K562 (cell line): ENCODE measurements around the gene MACROD2. TPM values are rescaled to one million over a fixed set of nuclear protein-coding genes. Genes with fewer than 3 reads are reported as not detected.

Source experiments
- ATAC-seq: fragments of 200-7000 bp; cut with Tn5 transposase; 3 replicates; pipeline ENCODE4 v1.9.1; 2020; ENCODE audit warnings: moderate library complexity
- BruUV-seq: library from RNA; stranded (reverse); fragments of 400-500 nt; replicated peaks from 2 replicates; lab custom pipeline; 2021; lab: Mats Ljungman, UMichigan
- CTCF ChIA-PET: fragments of 300-600 bp; formaldehyde crosslinking; extraction: SDS; loops from one replicate; lab custom pipeline; 2021; ENCODE audit warnings: low intra/inter-chr PET ratio; lab: Yijun Ruan, JAX
- POLR2A ChIA-PET: fragments of 300-600, 350-650 bp; sonication (Branson Sonifier 250); formaldehyde crosslinking; extraction: SDS; loops from one replicate; lab custom pipeline; 2021; ENCODE audit warnings: antibody characterized with exemption, inconsistent platforms; lab: Yijun Ruan, JAX
- DNase-seq, 4 experiments: peaks; one replicate each; pipeline versions ENCODE4 v3.0.0 to v3.0.0-alpha.2; 2011 to 2018; ENCODE audit warnings: low spot score in 3 of 4, mixed read lengths in 3 of 4; ENCODE audit errors: extremely low read depth in 1 of 4
- FAIRE-seq: peaks from 2 replicates; lab custom pipeline; 2011; peaks lifted over from hg19 to GRCh38; lab: Jason Lieb, UNC
- H2AFZ ChIP-seq: 2 replicates; pipeline ENCODE4 v1.6.0; 2011; ENCODE audit warnings: low read depth, low read length, control low read depth, inconsistent platforms
- H3K27ac ChIP-seq: fragments of 200-600 bp; 3 replicates; pipeline ENCODE4 v1.8.0; 2011; ENCODE audit warnings: low read depth, mild to moderate bottlenecking, control low read depth, inconsistent platforms, low read length, moderate library complexity, mixed read lengths; ENCODE audit errors: extremely low read depth
- H3K27me3 ChIP-seq, 2 experiments: fragments of 300-600 bp in 1 of 2; 2 replicates in 1 of 2; 3 replicates in 1 of 2; pipeline versions ENCODE4 v1.6.0 to v1.8.0; 2011; ENCODE audit warnings: inconsistent platforms in 2 of 2, low read length in 2 of 2, mild to moderate bottlenecking in 1 of 2, mixed read lengths in 1 of 2, moderate library complexity in 1 of 2; ENCODE audit not compliant: control insufficient read depth in 2 of 2, insufficient read depth in 2 of 2
- H3K36me3 ChIP-seq: fragments of 300-600 bp; 3 replicates; pipeline ENCODE4 v1.8.0; 2011; ENCODE audit warnings: mild to moderate bottlenecking, low read length, inconsistent platforms; ENCODE audit not compliant: control insufficient read depth, insufficient read depth
- H3K4me1 ChIP-seq, 2 experiments: fragments of 200-600 bp in 1 of 2; replicated peaks in 1 of 2; 2 replicates in 1 of 2; 3 replicates in 1 of 2; pipeline versions ENCODE4 v1.5.1 to v1.8.0; 2011; ENCODE audit warnings: inconsistent platforms in 2 of 2, low read length in 2 of 2, mild to moderate bottlenecking in 1 of 2, mixed read lengths in 1 of 2, moderate library complexity in 1 of 2; ENCODE audit not compliant: control insufficient read depth in 2 of 2, insufficient read depth in 2 of 2
- H3K4me2 ChIP-seq: 2 replicates; pipeline ENCODE4 v1.6.1; 2011; ENCODE audit warnings: low read length, control low read depth, inconsistent platforms, mixed read lengths; ENCODE audit not compliant: insufficient read depth
- H3K4me3 ChIP-seq: fragments of 200-600 bp; sonication (generic), shearing (Covaris generic); 2 replicates; pipeline ENCODE4 v1.5.1; 2016; ENCODE audit warnings: control low read depth, inconsistent platforms
- H3K79me2 ChIP-seq: fragments of 200-600 bp; 3 replicates; pipeline ENCODE4 v1.8.0; 2011; ENCODE audit warnings: low read length, inconsistent platforms; ENCODE audit not compliant: control insufficient read depth, insufficient read depth
- H3K9ac ChIP-seq, 2 experiments: 2 replicates each; pipeline versions ENCODE4 v1.6.0 to v1.6.1; 2011; ENCODE audit warnings: low read depth in 2 of 2, low read length in 2 of 2, control low read depth in 1 of 2, inconsistent platforms in 1 of 2, mild to moderate bottlenecking in 1 of 2, mixed read lengths in 1 of 2; ENCODE audit not compliant: insufficient read depth in 1 of 2
- H3K9me1 ChIP-seq: one replicate; pipeline ENCODE4 v1.6.0; 2011; ENCODE audit warnings: inconsistent platforms, mild to moderate bottlenecking, low read length, moderate library complexity; ENCODE audit not compliant: control insufficient read depth, insufficient read depth
- H3K9me3 ChIP-seq: replicated peaks from 2 replicates; pipeline ENCODE4 v1.5.1; 2011; ENCODE audit warnings: low read depth, low read length, inconsistent platforms; ENCODE audit not compliant: control insufficient read depth, insufficient read depth
- H4K20me1 ChIP-seq: replicated peaks from 2 replicates; pipeline ENCODE4 v1.6.1; 2011; ENCODE audit warnings: low read length, inconsistent platforms, mixed read lengths; ENCODE audit not compliant: control insufficient read depth, insufficient read depth
- CREM ChIP-seq: IDR thresholded peaks from 2 replicates; pipeline ENCODE4 v1.6.1; 2014; ENCODE audit warnings: antibody characterized with exemption, low read depth
- ETV1 ChIP-seq: fragments of 450-650 bp; conservative IDR thresholded peaks from 2 replicates; pipeline ENCODE4 v1.6.1; 2016; ENCODE audit warnings: missing genetic modification characterization, control low read depth, low read depth, missing compliant biosample characterization
- HCFC1 ChIP-seq: IDR thresholded peaks from 2 replicates; pipeline ENCODE4 v1.6.1; 2012; ENCODE audit warnings: low read depth, low read length, improper control_type of control experiment
- HNRNPH1 ChIP-seq: fragments of 200-400 bp; formaldehyde crosslinking; optimal IDR thresholded peaks from 2 replicates; pipeline ENCODE3; 2017; ENCODE audit warnings: low read depth, mild to moderate bottlenecking, low read length, moderate library complexity
- PCBP2 ChIP-seq: fragments of 200-400 bp; formaldehyde crosslinking; IDR thresholded peaks from 2 replicates; pipeline ENCODE4 v1.6.1; 2018; ENCODE audit warnings: low read length, low read depth, mild to moderate bottlenecking, moderate library complexity; ENCODE audit not compliant: poor library complexity, severe bottlenecking
- RFX7 ChIP-seq: fragments of 250-450 bp; sonication (Bioruptor Pico); IDR thresholded peaks from 2 replicates; pipeline ENCODE4 v1.5.1; 2021; ENCODE audit warnings: mild to moderate bottlenecking
- RHOXF2B ChIP-seq: fragments of 250-450 bp; sonication (Bioruptor Pico); conservative IDR thresholded peaks from 2 replicates; pipeline ENCODE4 v1.5.1; 2021
- TAF1 ChIP-seq: IDR thresholded peaks from 2 replicates; pipeline ENCODE4 v1.6.1; 2011; ENCODE audit warnings: mild to moderate bottlenecking, low read length, moderate library complexity; ENCODE audit not compliant: insufficient read depth, control insufficient read depth, severe bottlenecking; ENCODE audit errors: extremely low read depth
- TEAD4 ChIP-seq, 2 experiments: sonication (generic) in 1 of 2; formaldehyde crosslinking in 1 of 2; IDR thresholded peaks; 2 replicates each; pipeline versions ENCODE4 v1.6.1 to v1.8.0; 2012 to 2022; ENCODE audit warnings: borderline replicate concordance in 1 of 2, inconsistent platforms in 1 of 2, low read length in 1 of 2, mild to moderate bottlenecking in 1 of 2, missing genetic modification reagents in 1 of 2
- TGIF2 ChIP-seq: sonication (generic); formaldehyde crosslinking; IDR thresholded peaks from 2 replicates; pipeline ENCODE4 v1.8.1; 2022; ENCODE audit warnings: mild to moderate bottlenecking, missing genetic modification reagents, moderate library complexity
- ZBTB1 ChIP-seq: sonication (generic); formaldehyde crosslinking; IDR thresholded peaks from 2 replicates; pipeline ENCODE4 v1.8.1; 2023; ENCODE audit warnings: missing genetic modification reagents, low read depth, mild to moderate bottlenecking, borderline replicate concordance
- ZNF324 ChIP-seq: fragments of 250-450 bp; sonication (Bioruptor Pico); IDR thresholded peaks from 2 replicates; pipeline ENCODE4 v1.4.0; 2020; ENCODE audit warnings: mild to moderate bottlenecking
- WGBS: fragments of 100-300 bp; shearing (Covaris generic); methylation state at CpG from one replicate; pipeline ENCODE4 v1.1.6; 2016; ENCODE audit warnings: low coverage, mixed read lengths; ENCODE audit not compliant: insufficient coverage; ENCODE audit errors: missing lambda C conversion rate; 5-methylcytosine and 5-hydroxymethylcytosine counted together
- in situ Hi-C: fragments of 300-500 bp; cut with MboI; formaldehyde crosslinking; loops from 4 replicates; pipeline ENCODE4 v1.15.0; 2018; ENCODE audit warnings: inconsistent platforms, mixed read lengths
- intact Hi-C: fragments of 100-400 bp; cut with micrococcal nuclease; formaldehyde crosslinking; loops from 2 replicates; pipeline ENCODE4 v1.14.2; 2022
- polyA plus RNA-seq, 8 experiments: library from polyadenylated mRNA; depleted of rRNA in 4 of 8; stranded (reverse) in 5 of 8; unstranded in 3 of 8; fragments of >200 nt; fragmentation: Nextera tagmentation in 2 of 8; fragmentation: Illumina TruSeq in 1 of 8; extraction: Ambion mirVana in 2 of 8; extraction: Trizol in 1 of 8; gene quantifications; 2 replicates each; pipeline versions ENCODE4 v1.2.1 to v1.2.3, GENCODE V29; 2011 to 2014; ENCODE audit warnings: inconsistent platforms in 1 of 8, missing spikeins in 1 of 8
- total RNA-seq, 7 experiments: library from RNA; depleted of rRNA in 6 of 7; stranded (reverse); fragments of >200 nt in 6 of 7; fragmentation: Illumina TruSeq in 2 of 7; extraction: Trizol in 2 of 7; gene quantifications; 2 replicates each; pipeline versions ENCODE4 v1.2.1 to v1.2.3, GENCODE V29; 2011 to 2021; ENCODE audit warnings: low replicate concordance in 1 of 7
- TF ChIP-seq, protein P1 (sequence below): sonication (generic); formaldehyde crosslinking; IDR thresholded peaks from 2 replicates; pipeline ENCODE4 v1.8.0; 2022; ENCODE audit warnings: mild to moderate bottlenecking, missing genetic modification reagents, borderline replicate concordance
- TF ChIP-seq, protein P2 (sequence below), 2 experiments: fragments of 450-650 bp in 1 of 2; IDR thresholded peaks; 2 replicates each; pipeline ENCODE4 v1.6.1; 2011 to 2017; ENCODE audit warnings: low read depth in 2 of 2, antibody characterized with exemption in 1 of 2, borderline replicate concordance in 1 of 2, low read length in 1 of 2, mild to moderate bottlenecking in 1 of 2, mixed read lengths in 1 of 2; ENCODE audit not compliant: control insufficient read depth in 1 of 2
- TF ChIP-seq, protein P3 (sequence below): fragments of 450-650 bp; formaldehyde crosslinking; IDR thresholded peaks from 2 replicates; pipeline ENCODE4 v1.4.0; 2020; ENCODE audit warnings: mild to moderate bottlenecking

MACROD2 gene
- total and polyA plus RNA-seq, 9 of the 15 experiments (the other 6 are each of a cell fraction or from before 2014, with no cell fraction given) = not detected

DNA sequence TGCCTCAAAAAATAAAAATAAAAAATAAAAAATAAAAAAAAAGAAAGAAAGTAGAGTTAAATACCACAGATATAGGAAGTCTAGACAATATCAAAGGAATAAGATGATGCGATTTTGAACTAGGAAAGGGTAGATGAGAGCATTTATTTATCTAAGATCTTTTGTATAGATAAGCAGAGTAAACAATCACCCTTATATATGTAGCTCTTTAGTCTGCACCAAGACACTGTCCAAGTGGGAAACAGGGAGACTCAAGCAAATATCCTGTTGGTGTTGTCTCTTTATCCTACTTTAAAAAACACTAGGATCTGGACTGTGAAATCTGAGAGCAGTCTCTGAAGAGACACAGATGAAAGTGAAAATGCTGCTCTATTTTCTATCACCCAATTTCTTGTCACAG, 929.1 kb downstream of the MACROD2 start:
- H3K27me3 ChIP-seq = no peaks in the 10 kb centered on the region
- intact Hi-C loops (no loop called here), in situ Hi-C loops (no loop called here)
- 0% methylated on average over 1 of the region's 1 CpG for WGBS
- ChIA-PET CTCF (no interaction called here), POLR2A (no interaction called here)
- H3K4me2 ChIP-seq = no peak overlapping the region
- no TSS peak for BruUV-seq
- H3K4me3 ChIP-seq = no peak overlapping the region
- H3K9ac ChIP-seq = no peak overlapping the region
- FAIRE-seq (no peak), ATAC-seq (no peak), DNase-seq (no peak)
- H3K9me1 ChIP-seq = no peaks in the 10 kb centered on the region
- no peaks in the 10 kb centered on the region for H3K79me2 ChIP-seq
- no peaks in the 10 kb centered on the region for H3K36me3 ChIP-seq
- H3K9me3 ChIP-seq = no peaks in the 10 kb centered on the region
- no peaks in the 10 kb centered on the region for H4K20me1 ChIP-seq
- no peak overlapping the region for H2AFZ ChIP-seq
- H3K4me1 ChIP-seq = no peaks in the 10 kb centered on the region
- no peak overlapping the region for H3K27ac ChIP-seq
- no peak for TF ChIP-seq RHOXF2B (CRISPR knock-in tag)
- TF ChIP-seq HCFC1 = no peak
- TF ChIP-seq, protein P1, sequence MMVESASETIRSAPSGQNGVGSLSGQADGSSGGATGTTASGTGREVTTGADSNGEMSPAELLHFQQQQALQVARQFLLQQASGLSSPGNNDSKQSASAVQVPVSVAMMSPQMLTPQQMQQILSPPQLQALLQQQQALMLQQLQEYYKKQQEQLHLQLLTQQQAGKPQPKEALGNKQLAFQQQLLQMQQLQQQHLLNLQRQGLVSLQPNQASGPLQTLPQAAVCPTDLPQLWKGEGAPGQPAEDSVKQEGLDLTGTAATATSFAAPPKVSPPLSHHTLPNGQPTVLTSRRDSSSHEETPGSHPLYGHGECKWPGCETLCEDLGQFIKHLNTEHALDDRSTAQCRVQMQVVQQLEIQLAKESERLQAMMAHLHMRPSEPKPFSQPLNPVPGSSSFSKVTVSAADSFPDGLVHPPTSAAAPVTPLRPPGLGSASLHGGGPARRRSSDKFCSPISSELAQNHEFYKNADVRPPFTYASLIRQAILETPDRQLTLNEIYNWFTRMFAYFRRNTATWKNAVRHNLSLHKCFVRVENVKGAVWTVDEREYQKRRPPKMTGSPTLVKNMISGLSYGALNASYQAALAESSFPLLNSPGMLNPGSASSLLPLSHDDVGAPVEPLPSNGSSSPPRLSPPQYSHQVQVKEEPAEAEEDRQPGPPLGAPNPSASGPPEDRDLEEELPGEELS (CRISPR knock-in tag) = no peak
- TF ChIP-seq, protein P2, sequence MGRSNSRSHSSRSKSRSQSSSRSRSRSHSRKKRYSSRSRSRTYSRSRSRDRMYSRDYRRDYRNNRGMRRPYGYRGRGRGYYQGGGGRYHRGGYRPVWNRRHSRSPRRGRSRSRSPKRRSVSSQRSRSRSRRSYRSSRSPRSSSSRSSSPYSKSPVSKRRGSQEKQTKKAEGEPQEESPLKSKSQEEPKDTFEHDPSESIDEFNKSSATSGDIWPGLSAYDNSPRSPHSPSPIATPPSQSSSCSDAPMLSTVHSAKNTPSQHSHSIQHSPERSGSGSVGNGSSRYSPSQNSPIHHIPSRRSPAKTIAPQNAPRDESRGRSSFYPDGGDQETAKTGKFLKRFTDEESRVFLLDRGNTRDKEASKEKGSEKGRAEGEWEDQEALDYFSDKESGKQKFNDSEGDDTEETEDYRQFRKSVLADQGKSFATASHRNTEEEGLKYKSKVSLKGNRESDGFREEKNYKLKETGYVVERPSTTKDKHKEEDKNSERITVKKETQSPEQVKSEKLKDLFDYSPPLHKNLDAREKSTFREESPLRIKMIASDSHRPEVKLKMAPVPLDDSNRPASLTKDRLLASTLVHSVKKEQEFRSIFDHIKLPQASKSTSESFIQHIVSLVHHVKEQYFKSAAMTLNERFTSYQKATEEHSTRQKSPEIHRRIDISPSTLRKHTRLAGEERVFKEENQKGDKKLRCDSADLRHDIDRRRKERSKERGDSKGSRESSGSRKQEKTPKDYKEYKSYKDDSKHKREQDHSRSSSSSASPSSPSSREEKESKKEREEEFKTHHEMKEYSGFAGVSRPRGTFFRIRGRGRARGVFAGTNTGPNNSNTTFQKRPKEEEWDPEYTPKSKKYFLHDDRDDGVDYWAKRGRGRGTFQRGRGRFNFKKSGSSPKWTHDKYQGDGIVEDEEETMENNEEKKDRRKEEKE (IDR thresholded peaks at IDR 0.05; ENCODE audit: borderline replicate concordance in 1 of 2, control insufficient read depth in 1 of 2, low read depth in 2 of 2, low read length in 1 of 2) = no peak
- TF ChIP-seq ETV1 (tag) = no peak
- no peak for TF ChIP-seq TAF1
- TF ChIP-seq TEAD4 (IDR thresholded peaks at IDR 0.05; ENCODE audit: low read length) = no peak
- TF ChIP-seq TEAD4 (CRISPR knock-in tag; IDR thresholded peaks at IDR 0.05; ENCODE audit: borderline replicate concordance) = no peak
- TF ChIP-seq ZNF324 (CRISPR knock-in tag) = no peak
- TF ChIP-seq CREM = no peak
- no peak for TF ChIP-seq ZBTB1 (CRISPR knock-in tag)
- no peak for TF ChIP-seq HNRNPH1
- TF ChIP-seq PCBP2 = no peak
- TF ChIP-seq RFX7 (CRISPR knock-in tag) = no peak
- TF ChIP-seq TGIF2 (CRISPR knock-in tag) = no peak
- TF ChIP-seq, protein P3, sequence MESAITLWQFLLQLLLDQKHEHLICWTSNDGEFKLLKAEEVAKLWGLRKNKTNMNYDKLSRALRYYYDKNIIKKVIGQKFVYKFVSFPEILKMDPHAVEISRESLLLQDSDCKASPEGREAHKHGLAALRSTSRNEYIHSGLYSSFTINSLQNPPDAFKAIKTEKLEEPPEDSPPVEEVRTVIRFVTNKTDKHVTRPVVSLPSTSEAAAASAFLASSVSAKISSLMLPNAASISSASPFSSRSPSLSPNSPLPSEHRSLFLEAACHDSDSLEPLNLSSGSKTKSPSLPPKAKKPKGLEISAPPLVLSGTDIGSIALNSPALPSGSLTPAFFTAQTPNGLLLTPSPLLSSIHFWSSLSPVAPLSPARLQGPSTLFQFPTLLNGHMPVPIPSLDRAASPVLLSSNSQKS (CRISPR knock-in tag) = no peak
